Effector CD8-positive, alpha-beta T cell (primary cell): ENCODE results near the gene LAIR1.
A peak's percentile ranks its signal among the peaks of the same experiment; 100 is the strongest.
"Not testable (repeated sequence)": the region's sequence is repeated elsewhere in the genome, so short reads cannot be mapped to it uniquely, and the experiment has no call there.

Experiments
- DNase-seq: peaks from one replicate; lab custom pipeline; 2025; lab: John Stamatoyannopoulos, UW
- total RNA-seq, 4 experiments: gene quantifications; one replicate each; lab custom pipeline; 2026; lab: John Stamatoyannopoulos, UW

The LAIR1 gene
- 12.5 to 59.8 (median 24.2) reads per million in 4 experiments for total RNA-seq

- DNase-seq = peak; percentile 8
These were observed at the start of gene LAIR1 for GRCh38 chr19:54364775-54365257. TSS of gene LAIR1 (minus strand) at chr19:54364931. CDS start at chr19:54364804, 127 bp downstream.

- DNase-seq = no peak
These were observed 49.4 kb upstream of the LAIR1 start for GRCh38 chr19:54414156-54414555.

DNA sequence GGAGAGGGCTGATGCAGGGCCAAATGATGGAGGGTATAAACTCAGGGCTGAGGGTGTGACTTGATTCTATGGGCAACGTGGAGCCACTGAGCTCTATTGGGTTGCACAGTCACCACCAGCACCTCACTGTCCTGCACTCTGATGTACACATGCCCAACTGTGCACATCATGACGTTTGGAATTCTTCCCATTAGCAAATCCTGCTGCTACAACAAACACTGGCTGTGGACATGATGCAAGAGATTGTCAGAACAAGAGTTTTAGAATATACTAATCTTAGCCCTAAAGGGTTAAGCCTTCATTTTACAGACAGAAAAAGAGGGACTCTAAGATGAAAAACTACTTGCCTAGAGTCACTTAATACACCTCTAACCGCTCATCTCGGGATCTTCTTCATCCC lies 48.1 kb upstream of the LAIR1 start:
- DNase-seq = no peak

GRCh38 chr19:54411033-54411432 lies 46.3 kb upstream of the LAIR1 start:
- DNase-seq = no peak

DNA sequence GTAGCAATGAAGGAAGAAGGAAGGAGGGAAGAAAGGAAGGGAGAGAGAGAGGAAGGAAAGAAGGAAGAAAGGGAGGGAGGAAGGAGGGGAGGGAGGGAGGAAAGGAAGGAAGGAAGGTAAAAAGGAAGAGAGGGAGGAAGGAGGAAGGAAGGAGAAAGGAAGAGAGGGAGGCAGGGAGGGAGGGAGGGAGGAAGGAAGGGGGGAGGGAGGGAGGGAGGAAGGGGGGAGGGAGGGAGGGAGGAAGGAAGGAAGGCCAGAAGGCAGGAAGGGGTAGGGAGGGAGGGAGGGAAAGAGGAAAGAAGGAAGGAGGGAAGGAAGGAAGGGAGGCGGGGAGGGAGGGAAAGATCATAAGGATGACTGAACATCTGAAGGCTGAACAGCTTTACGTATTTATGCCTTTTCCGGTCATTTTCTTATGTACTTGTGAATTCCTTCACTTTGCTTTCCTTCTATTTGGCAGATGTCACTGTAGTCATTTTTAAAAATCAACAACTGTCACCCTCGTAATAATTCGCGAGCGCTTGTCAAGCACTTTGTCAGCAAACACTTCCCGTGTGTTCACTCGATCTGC lies 43.8 kb upstream of the LAIR1 start:
- no peak for DNase-seq

DNA sequence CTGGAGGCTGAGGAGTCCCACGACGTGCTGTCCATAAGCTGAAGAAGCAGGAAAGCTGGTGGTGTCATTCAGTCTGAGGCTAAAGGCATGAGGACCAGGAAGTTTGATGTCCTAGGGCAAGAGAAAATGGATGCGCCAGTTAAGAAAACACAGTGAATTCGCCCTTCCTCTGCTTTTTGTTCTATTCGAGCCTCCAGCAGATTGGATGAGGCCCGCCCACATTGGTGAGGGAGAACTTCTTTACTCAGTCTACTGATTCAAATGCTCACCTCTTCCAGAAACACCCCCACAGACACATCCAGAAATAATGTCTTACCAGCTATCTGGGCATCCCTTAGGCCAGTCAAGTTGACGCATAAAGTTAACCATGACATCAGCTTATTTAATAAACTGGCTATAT lies 43.0 kb upstream of the LAIR1 start:
- no peak for DNase-seq

- no peak for DNase-seq
These were observed 40.9 kb upstream of the LAIR1 start for GRCh38 chr19:54405628-54406027.

DNA sequence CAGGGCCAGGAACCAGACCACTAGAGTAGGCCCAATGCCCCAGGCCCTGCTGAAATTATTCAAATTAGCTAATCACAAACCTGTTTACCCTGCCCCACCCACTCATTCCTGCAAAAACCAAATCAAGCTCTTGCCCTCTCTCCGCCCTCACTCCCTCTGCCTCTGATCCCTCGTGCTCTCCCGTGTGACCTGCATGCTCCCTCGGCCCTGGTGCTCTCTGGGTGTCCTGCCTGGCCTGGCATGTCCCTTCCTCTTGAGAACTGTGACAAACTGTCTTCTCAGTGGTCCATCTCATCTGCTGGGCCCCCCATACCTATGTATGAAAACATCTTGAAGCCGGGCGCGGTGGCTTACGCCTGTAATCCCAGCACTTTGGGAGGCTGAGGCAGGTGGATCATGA lies 38.3 kb upstream of the LAIR1 start:
- no peak for DNase-seq

DNA sequence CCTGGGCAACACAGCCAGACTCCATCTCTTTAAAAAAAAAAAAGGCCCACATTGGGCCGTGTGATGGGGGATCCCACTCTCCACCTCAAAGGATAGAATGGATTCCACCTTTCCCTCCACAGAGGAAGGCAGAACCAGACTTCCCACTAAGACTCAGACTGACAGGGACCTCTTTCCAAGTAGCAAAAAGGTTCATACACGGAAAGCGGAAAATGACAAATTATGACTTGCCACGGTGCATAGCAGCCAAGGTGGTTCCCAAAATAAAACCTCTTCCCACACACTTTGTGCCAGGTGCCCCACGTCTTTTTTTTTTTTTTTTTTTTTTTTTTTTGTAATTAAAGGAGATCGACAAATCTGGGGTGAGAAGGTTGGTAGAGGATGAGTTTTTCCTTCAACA lies 36.2 kb upstream of the LAIR1 start:
- DNase-seq = no peak

DNA sequence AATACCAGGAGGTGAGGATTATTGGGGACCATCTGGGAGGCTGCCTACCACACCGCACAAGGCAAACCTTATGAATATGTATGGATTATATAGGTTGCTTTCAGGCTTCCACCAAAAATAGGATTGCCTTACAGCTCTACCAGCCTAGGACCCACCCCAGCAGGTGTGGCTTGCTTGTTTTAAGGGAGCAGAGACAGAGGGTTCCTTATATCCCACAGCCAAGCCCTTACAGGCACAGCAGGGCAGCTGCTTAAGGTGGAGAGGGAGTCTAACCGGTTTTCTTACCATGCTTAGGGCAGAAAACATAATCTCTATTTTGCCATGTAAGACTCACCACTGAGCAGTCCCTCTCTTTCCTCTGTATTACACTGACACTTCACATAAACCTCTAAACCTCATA lies 34.5 kb upstream of the LAIR1 start:
- DNase-seq = no peak

DNA sequence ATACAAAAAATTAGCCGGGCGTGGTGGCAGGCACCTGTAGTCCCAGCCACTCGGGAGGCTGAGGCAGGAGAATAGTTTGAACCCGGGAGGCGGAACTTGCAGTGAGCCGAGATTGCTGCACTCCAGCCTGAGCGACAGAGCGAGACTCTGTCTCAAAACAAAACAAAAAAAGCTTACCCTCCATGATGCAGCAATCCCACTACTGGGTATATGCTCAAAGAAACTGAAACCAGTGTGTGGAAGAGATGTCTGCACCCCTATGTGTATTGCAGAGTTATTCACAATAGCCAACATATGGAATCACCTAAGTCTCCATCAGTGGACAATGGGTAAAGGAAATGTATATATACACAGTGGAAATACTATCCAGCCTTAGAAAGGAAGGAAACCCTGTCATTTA lies 31.0 kb upstream of the LAIR1 start:
- no peak for DNase-seq

GRCh38 chr19:54393381-54393780 lies 28.6 kb upstream of the LAIR1 start:
- no peak for DNase-seq

DNA sequence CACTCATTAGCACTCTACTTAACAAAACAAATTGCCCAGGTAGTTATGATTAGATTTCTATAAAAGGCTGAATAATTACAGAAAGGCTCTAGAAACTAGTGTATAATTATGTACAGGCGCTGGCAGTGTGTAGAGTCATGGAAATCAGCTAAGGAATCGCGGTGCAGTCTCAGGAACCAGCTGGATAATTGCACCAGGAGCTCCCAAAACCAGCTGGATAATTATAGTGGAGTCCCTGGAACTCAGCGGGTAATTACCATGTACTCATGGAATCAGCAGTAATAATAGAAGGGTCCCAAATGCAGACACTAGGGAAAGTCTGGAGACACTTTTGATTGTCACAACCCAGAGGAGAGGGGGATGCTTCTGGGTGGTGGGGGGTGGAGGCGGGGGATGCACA lies 27.4 kb upstream of the LAIR1 start:
- no peak for DNase-seq

DNA sequence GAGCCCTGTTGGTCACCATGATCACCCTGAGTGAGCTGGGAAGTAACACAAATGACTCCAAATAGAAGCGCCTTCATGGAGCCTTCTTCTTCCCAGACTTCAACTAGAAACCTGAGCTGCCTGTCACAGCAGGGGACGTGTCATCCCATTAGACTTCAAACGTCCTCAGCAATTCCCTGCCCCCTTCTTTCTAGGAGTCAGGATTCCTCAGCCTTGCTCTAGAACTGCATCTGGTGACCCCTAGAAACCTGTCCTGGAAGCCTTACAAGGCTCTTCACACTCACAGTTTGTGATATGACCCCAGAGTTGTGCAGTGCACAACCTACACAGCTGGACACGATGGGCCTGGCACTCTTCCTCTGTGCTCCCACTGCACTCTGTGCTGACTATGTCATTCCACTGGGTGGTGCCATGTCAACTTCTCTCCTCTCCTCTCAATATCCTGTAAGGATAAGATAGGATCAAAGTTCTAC lies 26.9 kb upstream of the LAIR1 start:
- DNase-seq = no peak

DNA sequence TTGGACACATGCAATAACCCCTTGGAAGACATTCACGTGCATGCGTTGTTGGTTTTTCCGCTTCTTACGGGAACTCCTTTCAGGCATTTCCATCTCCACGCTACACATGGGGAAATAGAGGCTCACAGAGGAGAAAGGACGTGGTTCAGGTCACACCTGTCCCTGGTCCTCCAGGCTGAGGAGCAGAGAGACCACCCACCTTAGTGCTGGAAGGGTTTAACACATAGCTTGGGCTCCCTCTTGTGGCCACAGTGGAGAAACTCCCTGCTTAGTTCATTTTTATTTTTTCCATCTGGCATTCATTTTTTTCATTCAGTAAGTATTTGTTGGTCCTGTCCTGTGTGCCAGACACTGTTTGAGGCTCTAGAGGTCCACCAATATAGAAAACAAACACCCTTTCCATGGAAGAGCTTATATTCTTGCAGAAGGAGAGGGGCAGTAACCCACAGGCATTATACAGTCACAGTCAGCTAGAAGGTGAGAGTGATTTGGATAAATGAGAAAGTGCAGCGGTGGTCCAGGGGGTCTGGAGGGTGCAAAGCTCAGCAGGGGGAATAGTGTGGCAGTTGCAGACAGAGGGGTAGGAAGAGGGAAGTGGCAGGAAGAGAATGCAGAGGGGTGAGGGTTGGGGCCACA lies 26.3 kb upstream of the LAIR1 start:
- DNase-seq = peak; percentile 72

DNA sequence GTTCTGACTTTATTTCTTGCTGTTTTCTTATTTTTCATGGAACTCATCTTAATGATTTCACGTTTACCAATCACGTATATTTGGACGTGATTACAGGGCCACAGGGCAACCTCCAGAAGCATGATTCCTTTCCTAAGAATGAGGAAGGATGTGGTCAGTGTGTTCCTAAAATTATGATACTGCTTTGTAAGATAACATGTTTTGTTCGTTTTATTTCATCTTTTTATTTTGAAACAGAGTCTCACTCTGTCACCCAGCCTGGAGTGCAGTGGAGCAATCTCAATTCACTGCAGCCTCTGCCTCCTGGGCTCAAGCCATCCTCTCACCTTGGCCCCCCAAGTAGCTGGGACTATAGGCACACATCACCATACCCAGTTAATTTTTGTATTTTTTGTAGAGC lies 24.8 kb upstream of the LAIR1 start:
- DNase-seq = no peak

GRCh38 chr19:54388802-54389139 lies 24.0 kb upstream of the LAIR1 start:
- no peak for DNase-seq

GRCh38 chr19:54387991-54388801 lies 23.5 kb upstream of the LAIR1 start:
- no peak for DNase-seq

- DNase-seq = no peak
These were observed 18.6 kb upstream of the LAIR1 start for GRCh38 chr19:54383330-54383729.

- not testable (repeated sequence) for DNase-seq
These were observed 17.3 kb upstream of the LAIR1 start for GRCh38 chr19:54382041-54382440.

- no peak for DNase-seq
These were observed 16.2 kb upstream of the LAIR1 start for GRCh38 chr19:54380897-54381296.

DNA sequence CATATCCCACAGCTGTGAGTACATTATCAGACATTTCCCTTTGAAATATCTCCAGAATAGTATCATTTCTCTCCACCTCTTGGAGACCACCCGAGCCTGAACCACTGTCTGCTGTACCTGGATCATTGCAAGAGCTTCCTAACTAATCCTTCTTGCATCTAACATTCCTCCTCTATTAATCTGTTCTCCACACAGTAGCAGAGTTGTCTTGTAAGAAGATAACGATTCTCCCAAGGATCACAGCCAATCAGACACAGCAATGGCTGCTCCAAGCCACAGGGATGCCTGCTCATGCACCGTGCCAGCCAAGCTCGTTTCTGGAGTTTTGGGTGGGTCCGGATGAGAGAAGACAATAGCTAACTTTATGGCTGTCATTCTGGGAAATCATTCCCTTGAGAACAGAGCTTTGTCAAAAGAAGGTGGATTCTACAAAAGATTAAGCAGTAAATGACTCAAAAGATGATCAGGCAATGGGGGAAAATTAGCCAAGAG lies 14.5 kb upstream of the LAIR1 start:
- DNase-seq = no peak
